K562 (cell line): ENCODE results near the gene PIP4K2C. TPM values are rescaled to one million over a fixed set of nuclear protein-coding genes. Genes with fewer than 3 reads are reported as not detected.

Source experiments
- ATF7 ChIP-seq: fragments of 450-650 bp; IDR thresholded peaks from 2 replicates; pipeline ENCODE4 v1.7.1; 2014; ENCODE audit warnings: mild to moderate bottlenecking, moderate library complexity
- HMGN3 ChIP-seq: IDR thresholded peaks from 2 replicates; pipeline ENCODE4 v1.6.1; 2011; ENCODE audit warnings: borderline replicate concordance, low read depth, mild to moderate bottlenecking, mixed read lengths, low read length; ENCODE audit not compliant: insufficient read length; ENCODE audit errors: extremely low read depth
- HNRNPK ChIP-seq: fragments of 200-400 bp; formaldehyde crosslinking; IDR thresholded peaks from one replicate; pipeline ENCODE4 v1.6.1; 2018; ENCODE audit warnings: mild to moderate bottlenecking, low read depth, low read length; ENCODE audit not compliant: poor library complexity, severe bottlenecking
- L3MBTL2 ChIP-seq: fragments of 450-650 bp; IDR thresholded peaks from 2 replicates; pipeline ENCODE4 v1.6.1; 2016; ENCODE audit warnings: mild to moderate bottlenecking, moderate library complexity
- MAX ChIP-seq: sonication (generic); formaldehyde crosslinking; IDR thresholded peaks from 2 replicates; pipeline ENCODE4 v1.9.0; 2022; ENCODE audit warnings: mild to moderate bottlenecking, missing genetic modification reagents
- MBD2 ChIP-seq: sonication (generic); IDR thresholded peaks from 2 replicates; pipeline ENCODE4 v1.6.1; 2016; ENCODE audit warnings: low read depth, borderline replicate concordance
- NCOA2 ChIP-seq, 2 experiments: fragments of 450-650 bp; IDR thresholded peaks; 2 replicates each; pipeline ENCODE4 v1.6.1; 2018; ENCODE audit warnings: mild to moderate bottlenecking in 2 of 2, moderate library complexity in 1 of 2; ENCODE audit not compliant: partially characterized antibody in 2 of 2
- POLR2G ChIP-seq: fragments of 200-400 bp; formaldehyde crosslinking; IDR thresholded peaks from 2 replicates; pipeline ENCODE4 v1.6.1; 2017; ENCODE audit warnings: low read depth, mild to moderate bottlenecking, antibody characterized with exemption, low read length, moderate library complexity
- RB1 ChIP-seq: fragments of 450-650 bp; IDR thresholded peaks from 2 replicates; pipeline ENCODE4 v1.6.1; 2017; ENCODE audit warnings: low read depth, mild to moderate bottlenecking
- REST ChIP-seq, 2 experiments: fragments of 450-650 bp; formaldehyde crosslinking in 1 of 2; IDR thresholded peaks; 2 replicates each; pipeline versions ENCODE4 v1.4.0 to v1.6.1; 2014 to 2020; ENCODE audit warnings: mild to moderate bottlenecking in 2 of 2, borderline replicate concordance in 1 of 2, low read depth in 1 of 2
- THAP12 ChIP-seq: fragments of 250-450 bp; sonication (Bioruptor Pico); IDR thresholded peaks from 2 replicates; pipeline ENCODE4 v1.9.0; 2021; ENCODE audit warnings: mild to moderate bottlenecking, inconsistent platforms
- THRAP3 ChIP-seq: fragments of 450-650 bp; IDR thresholded peaks from 2 replicates; pipeline ENCODE4 v1.6.1; 2016; ENCODE audit warnings: mild to moderate bottlenecking, inconsistent platforms, borderline replicate concordance
- ZNF512 ChIP-seq: IDR thresholded peaks from 2 replicates; pipeline ENCODE4 v1.6.1; 2016; ENCODE audit warnings: missing genetic modification characterization, missing compliant biosample characterization
- polyA plus RNA-seq, 8 experiments: library from polyadenylated mRNA; depleted of rRNA in 4 of 8; stranded (reverse) in 5 of 8; unstranded in 3 of 8; fragments of >200 nt; fragmentation: Nextera tagmentation in 2 of 8; fragmentation: Illumina TruSeq in 1 of 8; extraction: Ambion mirVana in 2 of 8; extraction: Trizol in 1 of 8; gene quantifications; 2 replicates each; pipeline versions ENCODE4 v1.2.1 to v1.2.3, GENCODE V29; 2011 to 2014; ENCODE audit warnings: inconsistent platforms in 1 of 8, missing spikeins in 1 of 8
- total RNA-seq, 7 experiments: library from RNA; depleted of rRNA in 6 of 7; stranded (reverse); fragments of >200 nt in 6 of 7; fragmentation: Illumina TruSeq in 2 of 7; extraction: Trizol in 2 of 7; gene quantifications; 2 replicates each; pipeline versions ENCODE4 v1.2.1 to v1.2.3, GENCODE V29; 2011 to 2021; ENCODE audit warnings: low replicate concordance in 1 of 7

Gene PIP4K2C
- total and polyA plus RNA-seq, 9 of the 15 experiments (the other 6 are each of a cell fraction or from before 2014, with no cell fraction given), result 9.0 to 41.4 (median 18.3) TPM

- no peak for TF ChIP-seq THRAP3
- 0 out of 2 replicates have a peak, but pooled peaks have one; percentile 31 for TF ChIP-seq ATF7
- no peak for TF ChIP-seq ZNF512
- 0 out of 2 replicates have a peak, but pooled peaks have one; percentile 18 for TF ChIP-seq THAP12 (CRISPR knock-in tag)
- TF ChIP-seq L3MBTL2, result peak; percentile 27; the same call in 1 of the 2 replicates
- peak; percentile 90 for TF ChIP-seq POLR2G
- TF ChIP-seq HNRNPK, result peak; percentile 76
- TF ChIP-seq RB1, result peak; percentile 65; the same call in 1 of the 2 replicates
- TF ChIP-seq MAX (CRISPR knock-in tag), result 0 out of 2 replicates have a peak, but pooled peaks have one; percentile 34
- TF ChIP-seq REST (IDR thresholded peaks at IDR 0.05; ENCODE audit: borderline replicate concordance), result no peak
- no peak for TF ChIP-seq REST (CRISPR knock-in tag; IDR thresholded peaks at IDR 0.05; ENCODE audit: low read depth)
- TF ChIP-seq NCOA2 (IDR thresholded peaks at IDR 0.05; ENCODE audit: partially characterized antibody in 2 of 2), result no peak
- TF ChIP-seq HMGN3, result peak; percentile 62
- TF ChIP-seq MBD2, result peak; percentile 40; the same call in 1 of the 2 replicates
These were observed 20.3 kb downstream of the PIP4K2C start, which contains the start of gene ARHGEF25 (continued) for GRCh38 chr12:57611108-57611826.
